Measurements from ENCODE around the gene SREK1.
"Not testable (repeated sequence)": the region's sequence is repeated elsewhere in the genome, so short reads cannot be mapped to it uniquely, and the experiment has no call there.

Gene SREK1

DNA sequence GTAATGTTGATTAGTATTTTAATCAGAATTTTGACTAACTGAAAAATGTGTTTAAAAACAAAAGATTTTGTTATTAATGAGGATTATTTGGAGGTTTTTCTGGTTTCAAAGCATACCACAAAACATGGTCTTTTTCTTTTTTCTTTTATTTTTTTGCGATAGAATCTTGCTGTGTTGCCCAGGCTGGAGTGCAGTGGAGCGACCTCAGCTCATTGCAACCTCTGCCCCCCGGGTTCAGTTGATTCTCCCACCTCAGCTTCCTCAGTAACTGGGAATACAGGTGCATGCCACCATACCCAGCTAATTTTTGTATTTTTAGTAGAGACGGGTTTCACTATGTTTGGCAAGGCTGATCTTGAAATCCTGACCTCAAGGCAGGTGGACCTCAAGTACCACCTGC, 24.1 kb downstream of the SREK1 start:
- no peak for DNase-seq

DNA sequence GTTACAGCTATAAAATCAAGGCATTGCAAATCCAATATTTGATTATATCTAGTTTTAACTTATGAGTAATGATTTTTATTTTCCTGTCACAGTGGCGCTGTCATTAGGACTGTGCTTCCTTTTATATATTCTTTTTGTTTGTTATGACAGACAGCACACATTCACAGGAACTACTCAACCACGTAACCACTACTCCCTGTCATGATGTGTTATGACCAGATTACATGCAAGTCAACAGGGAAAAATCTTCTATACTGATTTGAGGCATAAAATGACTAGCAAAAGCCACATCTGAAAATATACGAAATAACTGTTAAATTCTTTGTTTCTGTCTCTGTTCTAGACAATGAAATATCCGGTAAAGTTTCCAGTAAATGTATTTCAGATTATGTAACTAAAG, 25.4 kb downstream of the SREK1 start:
- peak; percentile 7 for DNase-seq

DNA sequence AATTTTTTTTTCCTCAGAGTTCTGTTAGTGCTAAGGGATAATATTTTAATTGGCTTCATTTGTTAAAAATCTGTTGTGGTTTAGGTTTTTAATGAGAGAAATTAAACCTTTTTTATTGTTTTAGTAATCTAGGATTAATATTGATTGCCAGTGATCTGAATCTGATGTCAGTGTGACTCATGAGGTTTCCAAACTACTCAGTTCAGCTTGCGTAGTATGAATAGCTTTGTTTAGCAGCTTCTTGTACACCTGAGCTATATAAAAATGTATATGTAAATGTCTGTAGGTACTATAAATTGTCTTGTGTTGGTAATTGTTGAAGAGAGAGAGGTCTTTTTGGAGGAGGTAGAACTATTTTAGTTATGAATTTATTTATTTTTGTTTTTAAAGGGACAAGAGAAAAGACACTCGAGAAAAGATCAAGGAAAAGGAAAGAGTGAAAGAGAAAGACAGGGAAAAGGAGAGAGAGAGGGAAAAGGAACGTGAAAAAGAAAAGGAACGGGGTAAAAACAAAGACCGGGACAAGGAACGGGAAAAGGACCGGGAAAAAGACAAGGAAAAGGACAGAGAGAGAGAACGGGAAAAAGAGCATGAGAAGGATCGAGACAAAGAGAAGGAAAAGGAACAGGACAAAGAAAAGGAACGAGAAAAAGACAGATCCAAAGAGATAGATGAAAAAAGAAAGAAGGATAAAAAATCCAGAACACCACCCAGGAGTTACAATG, 26.3 kb downstream of the SREK1 start:
- DNase-seq = no peak

DNA sequence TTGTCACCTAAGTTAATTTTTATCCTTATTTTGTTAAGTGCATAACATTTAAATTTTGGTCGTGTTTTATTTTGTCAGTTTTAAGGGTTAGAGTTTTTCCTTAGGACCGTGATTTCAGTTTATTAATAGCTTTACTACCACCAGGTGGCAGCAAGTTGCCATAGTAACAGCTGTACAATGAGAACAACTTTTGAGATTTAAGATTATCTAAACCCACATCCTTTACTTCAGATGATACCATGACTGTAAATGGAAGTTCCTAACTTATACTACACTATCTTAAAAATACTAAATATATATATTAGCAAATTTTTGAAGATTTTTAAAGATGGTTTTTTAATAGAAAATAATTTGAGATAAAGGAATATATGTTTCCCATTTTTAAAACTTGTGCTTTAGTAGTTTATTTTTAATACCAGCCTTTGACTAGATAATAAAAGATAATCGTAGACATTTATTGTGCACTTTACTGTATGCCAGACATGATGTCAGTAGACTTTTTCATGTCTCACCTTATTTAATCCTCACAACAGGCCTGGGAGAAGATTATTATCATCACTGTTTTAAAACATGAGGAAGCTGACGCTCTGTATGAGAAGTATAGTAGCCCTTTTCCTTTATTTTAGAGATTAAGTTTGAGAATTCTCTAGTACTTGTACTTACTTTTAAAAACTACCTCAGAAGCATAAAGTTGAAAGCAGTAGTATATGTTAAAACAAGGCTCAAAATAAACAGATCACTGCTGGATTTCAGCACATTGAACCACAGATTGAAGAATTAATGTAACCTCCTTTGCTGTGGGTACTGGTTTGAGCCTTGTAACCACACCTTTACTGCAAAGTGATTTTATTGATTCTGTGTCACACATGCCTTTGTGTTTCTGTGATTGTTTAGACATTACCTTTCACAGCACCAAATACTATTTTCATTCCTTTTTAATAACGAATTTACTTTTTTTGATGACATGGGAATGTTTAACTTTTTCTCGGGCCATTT, 27.5 kb downstream of the SREK1 start:
- DNase-seq = peak; percentile 61

DNA sequence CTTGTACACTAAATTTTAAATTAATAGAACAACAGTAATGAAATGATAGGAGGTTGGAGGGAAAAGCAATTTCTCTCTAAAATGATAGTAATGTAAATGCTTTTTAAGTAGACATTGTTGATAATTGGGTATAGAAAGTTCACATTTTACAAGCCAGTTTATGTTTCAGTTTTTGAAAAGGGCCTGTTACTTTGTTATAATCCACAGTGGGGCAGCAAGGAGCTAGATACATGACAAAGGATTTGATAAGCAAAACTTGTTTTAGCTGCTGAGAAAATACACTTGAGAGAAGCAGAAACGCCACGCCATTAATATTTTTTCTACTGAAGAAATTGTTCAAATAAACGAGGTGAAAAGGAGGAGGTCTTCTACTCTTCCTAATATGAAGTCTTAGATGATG, 30.2 kb downstream of the SREK1 start:
- peak; percentile 16 for DNase-seq

DNA sequence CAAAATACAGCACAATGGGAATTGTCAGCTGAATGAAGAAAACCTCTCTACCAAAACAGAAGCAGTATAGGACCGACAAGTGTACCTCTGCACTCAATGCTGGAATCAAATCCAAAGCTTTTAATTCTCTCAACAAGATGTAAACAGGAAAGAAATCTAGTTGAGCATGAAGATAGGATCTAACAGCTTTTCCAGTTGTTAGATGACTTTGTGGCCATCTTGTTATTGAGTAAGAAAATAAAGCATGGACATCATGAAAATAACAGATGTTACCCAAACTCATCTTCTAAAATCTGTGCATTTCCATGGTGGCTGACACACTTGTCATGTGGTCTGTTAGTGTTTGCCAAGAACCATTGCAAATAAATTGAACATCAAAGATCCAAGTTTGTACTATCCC, 34.7 kb downstream of the SREK1 start:
- no peak for DNase-seq

DNA sequence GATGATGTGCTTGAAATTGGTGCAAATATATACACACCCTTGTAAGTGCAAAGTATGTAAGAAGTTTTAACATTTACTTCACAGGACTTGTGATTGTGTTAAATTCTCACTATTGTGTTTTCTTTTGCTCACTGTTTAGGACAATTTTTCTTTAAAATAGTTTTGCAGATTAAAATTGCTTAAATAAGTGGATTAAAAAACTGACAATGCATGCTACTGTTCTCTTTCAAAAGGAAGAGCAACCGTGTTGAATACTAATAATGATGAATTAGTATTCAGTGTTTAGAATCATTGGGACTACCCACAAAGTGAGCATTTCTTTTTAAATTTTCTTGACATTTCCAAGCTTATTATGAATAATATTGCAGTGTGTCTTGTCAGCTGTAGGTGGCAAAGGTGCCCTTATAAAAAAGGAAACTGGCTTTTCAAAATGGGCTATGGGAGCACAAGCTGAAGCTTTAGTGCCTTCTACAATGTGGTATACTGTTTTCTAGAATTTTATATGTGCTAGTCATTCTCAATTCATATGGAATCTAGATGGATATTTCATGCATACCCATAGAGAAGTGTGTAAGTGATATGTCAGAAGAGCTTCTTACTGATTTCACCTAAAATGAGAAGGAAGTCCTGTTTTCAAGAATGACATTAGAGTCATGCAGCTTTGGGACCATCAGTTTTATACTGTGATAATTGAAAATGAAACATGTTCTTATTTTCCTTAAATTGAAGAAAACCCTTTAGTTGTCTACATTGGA, 35.4 kb downstream of the SREK1 start:
- no peak for DNase-seq

DNA sequence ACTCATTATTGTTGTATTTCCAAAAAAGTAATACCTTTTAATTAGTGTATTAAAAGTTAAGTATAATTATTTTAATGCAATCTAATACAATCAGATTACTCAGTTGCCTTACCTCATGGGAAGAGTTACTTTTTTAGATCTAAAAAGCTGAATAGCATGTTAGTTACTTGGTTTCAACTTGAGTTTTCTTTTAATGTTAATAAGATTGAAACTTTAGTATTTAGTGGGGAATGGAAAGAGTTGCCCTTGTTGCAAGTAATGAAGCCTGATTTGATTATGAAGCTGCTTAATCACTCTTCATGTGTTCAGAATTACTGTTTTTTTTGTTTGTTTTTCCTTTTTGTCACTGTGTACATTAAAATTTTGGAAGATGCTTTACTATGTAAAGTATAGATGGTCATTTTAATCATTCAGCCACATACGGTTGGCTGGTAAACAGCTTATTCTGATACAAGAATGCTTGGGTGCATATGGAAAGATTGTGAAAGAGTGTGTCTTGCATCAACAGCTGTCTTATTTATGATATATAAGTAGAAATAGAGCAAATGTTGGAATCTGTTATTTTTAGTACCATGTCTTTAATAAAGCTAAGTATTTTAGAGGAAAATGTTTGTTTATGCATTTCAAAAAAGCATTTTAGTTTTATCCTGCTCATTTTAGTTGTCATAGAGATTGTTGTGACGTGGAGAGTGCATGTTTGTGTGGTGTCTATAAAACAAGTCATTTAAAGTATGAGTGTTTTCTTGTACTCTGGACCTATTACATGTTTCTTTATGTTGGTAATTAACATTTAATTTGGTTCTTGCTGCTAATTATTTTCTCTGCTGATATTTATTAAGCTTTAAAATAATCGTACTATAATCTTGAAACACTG, 36.4 kb downstream of the SREK1 start:
- no peak for DNase-seq

DNA sequence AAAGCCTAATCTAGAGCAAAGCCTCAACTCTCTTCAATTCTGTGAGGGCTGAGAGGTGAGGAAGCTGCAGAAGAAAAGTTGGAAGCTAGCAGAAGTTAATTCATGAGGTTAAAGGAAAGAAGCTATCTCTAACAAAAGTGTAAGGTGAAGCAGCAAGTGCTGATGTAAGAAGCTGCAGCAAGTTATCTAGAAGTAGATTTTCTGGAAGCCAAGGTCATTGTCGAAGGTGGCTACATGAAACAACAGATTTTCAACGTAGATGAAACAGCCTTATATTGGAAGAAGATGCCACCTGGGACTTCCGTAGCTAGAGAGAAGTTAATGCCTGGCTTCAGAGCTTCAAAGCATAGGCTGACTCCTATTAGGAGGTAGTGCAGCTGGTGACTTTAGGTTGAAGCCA, 42.0 kb downstream of the SREK1 start:
- DNase-seq = no peak

DNA sequence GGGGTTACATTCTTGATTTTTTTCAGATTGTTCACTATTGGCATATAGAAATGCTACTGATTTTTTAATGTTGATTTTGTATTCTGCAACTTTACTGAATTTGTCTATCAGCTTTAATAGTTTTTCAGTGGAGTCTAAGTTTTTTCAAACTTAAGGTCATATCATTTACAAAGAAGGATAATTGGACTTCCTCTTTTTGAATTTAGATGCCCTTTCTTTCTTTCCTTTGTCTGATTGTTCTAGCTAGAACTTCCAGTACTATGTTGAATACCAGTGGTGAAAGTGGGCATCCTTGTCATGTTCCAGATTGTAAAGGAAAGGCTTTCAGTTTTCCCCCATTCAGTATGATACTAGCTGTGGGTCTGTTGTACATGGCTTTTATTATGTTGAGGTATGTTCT, 49.3 kb downstream of the SREK1 start:
- no peak for DNase-seq

DNA sequence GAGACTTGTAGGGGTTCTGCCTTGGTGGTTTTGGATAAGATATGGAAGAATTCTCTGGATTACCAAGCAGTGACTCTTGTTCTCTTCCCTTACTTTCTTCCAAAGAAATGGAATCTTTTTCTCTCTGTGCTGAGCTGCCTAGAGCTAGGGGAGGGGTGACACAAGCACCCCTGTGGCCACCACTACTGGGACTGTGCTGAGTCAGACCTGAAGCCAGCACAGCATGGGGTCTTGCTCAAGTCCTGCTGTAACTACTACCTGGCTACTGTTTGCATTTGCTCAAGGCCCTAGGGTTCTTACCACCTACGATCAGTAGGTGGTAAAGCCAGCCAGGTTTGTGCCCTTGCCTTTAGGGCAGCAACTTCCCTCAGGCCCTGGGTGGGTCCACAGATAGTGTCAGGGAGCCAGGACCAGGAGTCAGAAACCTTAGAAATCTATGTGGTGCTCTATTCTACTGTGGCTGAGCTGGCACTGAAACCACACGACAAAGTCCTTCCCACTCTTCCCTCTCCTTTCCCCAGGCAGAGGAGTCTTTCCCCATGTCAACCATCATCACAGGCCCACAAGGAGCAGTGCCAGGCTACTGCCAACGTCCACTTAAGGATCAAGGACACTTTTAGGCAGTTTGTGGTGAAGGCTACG, 53.8 kb downstream of the SREK1 start:
- peak; percentile 30 for DNase-seq

DNA sequence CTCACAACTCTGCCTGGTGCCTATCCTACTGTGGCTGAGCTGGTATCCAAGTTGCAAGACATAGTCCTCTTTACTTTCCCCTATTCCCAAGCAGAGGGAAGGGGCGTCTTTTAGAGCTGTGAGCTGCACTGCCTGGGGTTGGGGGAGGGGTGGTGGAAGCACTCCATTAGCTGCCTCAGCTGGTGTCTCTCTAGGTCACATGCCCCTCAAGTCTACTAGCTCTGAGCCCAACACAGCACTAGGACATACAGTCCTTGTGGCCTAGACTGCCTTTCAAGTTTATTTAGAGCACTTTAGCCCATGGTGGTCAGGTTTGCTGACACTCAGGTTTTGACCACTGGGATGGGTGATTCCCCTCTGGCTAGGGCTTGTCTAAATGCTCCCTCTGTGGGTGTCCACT, 54.7 kb downstream of the SREK1 start:
- DNase-seq = no peak

DNA sequence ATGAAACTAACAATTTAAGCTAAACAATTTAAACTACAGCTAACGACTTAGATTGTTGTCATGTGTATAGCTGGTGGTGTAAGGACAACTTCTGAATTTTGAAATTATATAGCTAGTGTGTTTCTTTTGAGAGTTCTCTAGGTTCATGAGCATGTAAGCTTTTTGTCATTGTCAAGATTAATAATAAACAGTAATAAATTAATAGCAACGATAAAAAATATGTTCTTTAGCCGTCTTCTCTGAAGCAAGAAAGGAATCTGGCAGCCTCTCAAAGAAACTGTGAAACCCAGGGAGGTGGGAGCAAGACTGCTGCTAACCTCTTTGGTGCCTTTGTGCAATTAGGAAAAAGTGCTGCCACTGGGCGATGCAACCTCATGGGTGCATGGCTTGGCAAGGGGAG, 59.4 kb downstream of the SREK1 start:
- no peak for DNase-seq

DNA sequence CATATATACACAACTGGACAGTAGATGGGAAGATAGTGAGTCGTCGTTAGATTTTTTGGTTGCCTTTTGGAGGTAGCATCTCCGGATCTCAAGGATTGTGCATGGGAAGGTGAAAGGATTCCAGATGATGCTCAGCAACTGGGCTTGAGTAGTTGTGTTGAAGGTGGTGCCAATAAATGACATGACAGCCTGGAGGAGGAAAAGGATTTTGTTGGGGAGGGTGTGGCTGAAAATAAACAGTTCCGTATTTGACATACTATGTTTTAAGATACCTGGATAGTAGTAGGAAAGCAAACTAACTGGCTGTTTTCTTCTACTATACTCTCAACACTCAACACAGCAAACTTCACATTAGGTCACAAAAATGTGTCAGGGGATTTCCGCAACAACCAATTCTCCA, 62.4 kb downstream of the SREK1 start:
- DNase-seq = no peak

DNA sequence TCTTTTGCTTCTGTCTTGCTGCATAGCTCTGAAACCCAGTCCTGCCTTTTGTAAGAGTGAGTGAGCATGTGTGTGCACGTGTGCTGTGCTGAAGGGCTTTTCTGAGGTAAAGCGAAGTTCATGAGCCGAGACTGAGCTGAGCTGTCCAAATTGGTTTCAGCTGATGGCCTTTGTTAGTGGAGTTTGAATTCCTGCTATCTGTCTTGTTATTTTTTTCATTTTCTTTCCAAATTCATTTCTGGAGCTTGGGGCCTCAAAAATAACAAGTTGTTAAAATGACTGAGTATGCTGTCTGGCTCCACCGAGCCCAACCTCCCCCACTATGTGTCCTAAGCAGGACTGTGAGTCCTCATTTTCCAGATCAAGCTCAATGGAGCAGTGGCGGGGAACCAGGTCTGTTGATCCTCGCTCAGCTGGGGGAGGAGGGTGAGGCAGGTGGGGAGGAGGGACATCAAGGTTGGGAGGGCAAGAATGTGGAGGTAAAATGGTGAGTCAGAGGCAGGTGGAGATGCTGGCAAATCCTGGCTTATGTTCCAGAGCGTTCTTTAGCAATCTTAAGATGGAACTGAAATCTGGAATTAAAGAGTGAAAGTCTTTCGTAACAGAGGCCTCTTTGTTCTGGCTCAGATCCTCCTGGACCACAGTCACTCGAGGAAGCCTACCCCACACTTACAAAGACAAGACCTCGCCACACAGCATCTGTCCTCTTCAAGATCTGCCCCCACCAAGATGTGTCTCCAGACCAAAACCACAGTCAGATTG, 63.9 kb downstream of the SREK1 start:
- DNase-seq = no peak

DNA sequence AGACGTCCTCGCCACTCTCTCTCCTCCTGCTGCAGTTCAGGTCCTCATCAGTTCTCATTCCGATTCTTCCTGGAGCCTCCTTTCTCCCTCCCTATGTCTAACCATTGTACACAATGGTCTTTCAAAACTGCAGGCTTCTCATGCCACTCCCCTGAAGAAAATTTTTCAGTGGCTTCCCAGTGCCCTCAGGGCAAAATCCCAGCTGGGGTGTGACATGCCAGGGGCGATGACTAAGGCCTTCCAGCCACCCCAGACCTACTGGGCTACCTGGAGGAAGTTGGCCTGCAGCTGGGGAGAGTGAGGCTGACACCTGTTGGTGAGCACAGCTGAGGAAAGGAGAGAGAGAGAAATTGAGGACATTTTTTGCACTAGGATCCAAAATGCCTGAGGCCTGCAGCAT, 65.2 kb downstream of the SREK1 start:
- DNase-seq = no peak

DNA sequence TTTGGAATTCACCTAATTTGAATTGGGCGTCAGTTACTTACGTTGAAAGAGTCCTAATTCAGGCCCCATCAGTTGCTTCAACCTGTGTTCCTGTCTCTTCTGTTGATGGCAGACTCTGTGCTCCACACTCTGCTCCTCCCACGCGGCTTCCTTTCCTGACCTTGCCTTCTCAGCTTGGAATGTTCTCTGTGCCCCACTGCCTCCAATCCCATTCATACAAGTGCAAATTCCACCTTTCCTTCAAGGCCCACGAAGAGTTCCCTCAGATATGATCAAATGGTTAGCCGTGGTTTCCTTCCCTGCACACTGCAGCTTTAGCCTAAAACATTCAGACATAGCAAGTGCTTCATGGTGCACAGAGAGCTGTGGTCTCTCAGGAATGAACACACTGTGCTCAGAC, 65.7 kb downstream of the SREK1 start:
- DNase-seq = no peak

DNA sequence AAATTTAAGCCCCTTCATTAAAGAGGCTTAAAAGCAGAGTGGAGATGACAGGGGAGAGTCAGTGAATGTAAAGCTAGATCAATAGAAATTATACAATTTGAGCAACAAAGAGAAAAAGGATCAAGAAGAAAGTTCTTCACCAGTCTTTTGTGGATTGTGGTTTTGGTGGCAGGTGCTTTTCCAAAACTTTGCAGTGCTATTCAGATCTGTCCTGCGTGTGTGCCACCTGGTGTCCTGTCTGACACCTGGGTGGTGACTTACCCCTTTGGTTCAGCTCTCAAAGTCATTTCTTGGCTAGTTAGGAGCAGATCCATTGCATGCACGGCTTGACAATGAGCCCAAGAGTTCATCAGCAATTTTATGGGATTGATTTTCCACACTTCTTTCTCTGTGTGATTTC, 69.4 kb downstream of the SREK1 start:
- DNase-seq = no peak

DNA sequence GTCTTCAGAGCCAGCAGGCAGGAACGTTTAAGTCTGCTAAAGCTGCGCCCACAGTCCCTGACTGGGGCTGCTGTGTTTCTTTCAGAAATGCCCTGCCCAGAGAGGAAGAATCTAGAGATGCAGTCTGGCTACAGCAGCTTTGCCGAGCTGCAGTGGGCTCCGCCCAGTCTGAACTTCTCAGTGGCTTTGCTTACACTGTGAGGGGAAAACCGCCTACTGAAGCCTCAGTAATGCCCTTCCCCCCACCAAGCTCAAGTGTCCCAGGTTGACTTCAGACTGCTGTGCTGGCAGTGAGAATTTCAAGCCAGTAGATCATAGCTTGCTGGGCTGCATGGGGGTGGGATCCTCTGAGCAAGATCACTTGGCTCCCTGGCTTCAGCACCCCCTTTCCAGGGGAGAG, 78.4 kb downstream of the SREK1 start:
- DNase-seq = no peak

DNA sequence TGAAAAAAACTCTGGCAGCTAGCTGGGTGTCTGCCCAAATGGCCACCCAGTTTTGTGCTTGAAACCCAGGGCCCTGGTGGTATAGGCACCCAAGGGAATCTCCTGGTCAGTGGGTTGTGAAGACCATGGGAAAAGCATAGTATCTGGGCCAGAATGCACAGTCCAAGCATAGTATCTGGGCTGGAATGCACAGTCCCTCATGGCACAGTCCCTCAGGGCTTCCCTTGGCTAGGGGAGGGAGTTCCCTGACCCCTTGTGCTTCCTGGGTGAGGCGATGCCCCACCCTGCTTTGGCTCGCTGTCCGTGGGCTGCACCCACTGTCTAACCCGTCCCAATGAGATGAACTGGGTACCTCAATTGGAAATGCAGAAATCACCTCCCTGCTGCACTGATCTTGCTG, 78.8 kb downstream of the SREK1 start:
- not testable (repeated sequence) for DNase-seq

DNA sequence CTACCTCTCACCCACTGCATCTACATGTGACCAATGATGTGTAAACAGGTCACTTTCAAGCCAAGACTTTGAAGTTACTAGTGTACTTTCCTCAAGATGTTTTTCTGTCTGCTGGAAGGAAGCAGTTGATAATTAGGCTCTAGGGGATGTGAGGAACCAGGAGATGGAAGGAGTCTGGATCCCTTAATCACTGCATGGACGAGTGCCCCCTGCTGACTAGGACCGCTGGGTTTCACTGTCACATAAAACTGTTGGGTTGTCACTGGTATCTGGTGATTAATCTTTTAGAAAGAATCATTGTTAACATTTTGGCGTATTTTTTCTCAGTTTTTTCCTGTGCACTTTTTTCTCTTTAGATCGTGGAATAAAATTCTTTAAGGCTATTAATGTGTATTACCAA, 79.5 kb downstream of the SREK1 start:
- DNase-seq = no peak

Data from fibroblast of skin of back (primary cell).